HepG2 (cell line): ENCODE data around the gene RABL2B. TPM values are rescaled to one million over a fixed set of nuclear protein-coding genes. Genes with fewer than 3 reads are reported as not detected.

Experiments used
- ATAC-seq: fragments of 200-7000 bp; cut with Tn5 transposase; 3 replicates; pipeline ENCODE4 v1.9.1; 2020; ENCODE audit warnings: mild to moderate bottlenecking, moderate library complexity
- BruUV-seq: library from RNA; stranded (reverse); fragments of 400-500 nt; replicated peaks from 2 replicates; lab custom pipeline; 2021; lab: Mats Ljungman, UMichigan
- CTCF ChIA-PET: fragments of 300-600 bp; formaldehyde crosslinking; extraction: SDS; loops from one replicate; lab custom pipeline; 2021; ENCODE audit warnings: low total read pairs, inconsistent platforms, low intra/inter-chr PET ratio; lab: Yijun Ruan, JAX
- POLR2A ChIA-PET: fragments of 350-600 bp; sonication (Branson Sonifier 250); formaldehyde crosslinking; loops from one replicate; lab custom pipeline; 2020; ENCODE audit warnings: antibody characterized with exemption, inconsistent platforms; lab: Yijun Ruan, JAX
- DNase-seq: peaks from one replicate; pipeline ENCODE4 v3.0.0-alpha.2; 2015; ENCODE audit warnings: low spot score
- FAIRE-seq: peaks from 3 replicates; lab custom pipeline; 2011; peaks lifted over from hg19 to GRCh38; lab: Jason Lieb, UNC
- H2AFZ ChIP-seq: one replicate; pipeline ENCODE4 v1.6.1; 2011; ENCODE audit warnings: low read length, inconsistent platforms
- H3K27ac ChIP-seq: fragments of 300-600 bp; 3 replicates; pipeline ENCODE4 v1.8.0; 2011; ENCODE audit warnings: mixed run types, mild to moderate bottlenecking, mixed read lengths, low read length, inconsistent platforms; ENCODE audit not compliant: insufficient read depth; ENCODE audit errors: extremely low read length
- H3K27me3 ChIP-seq, 2 experiments: fragments of 200-600 bp in 1 of 2; 2 replicates in 1 of 2; 3 replicates in 1 of 2; pipeline versions ENCODE4 v1.6.0 to v1.8.0; 2011; ENCODE audit warnings: low read length in 2 of 2, mild to moderate bottlenecking in 2 of 2, moderate library complexity in 2 of 2, inconsistent platforms in 1 of 2; ENCODE audit not compliant: insufficient read depth in 2 of 2, control insufficient read depth in 1 of 2
- H3K36me3 ChIP-seq, 2 experiments: fragments of 200-600 bp in 1 of 2; replicated peaks in 1 of 2; 2 replicates in 1 of 2; 3 replicates in 1 of 2; pipeline versions ENCODE4 v1.5.1 to v1.8.0; 2011; ENCODE audit warnings: low read length in 2 of 2, inconsistent platforms in 1 of 2; ENCODE audit not compliant: insufficient read depth in 2 of 2, control insufficient read depth in 1 of 2
- H3K4me1 ChIP-seq: 2 replicates; pipeline ENCODE4 v1.5.1; 2012; ENCODE audit warnings: low read length, inconsistent platforms; ENCODE audit not compliant: insufficient read depth
- H3K4me2 ChIP-seq: 2 replicates; pipeline ENCODE4 v1.6.0; 2011; ENCODE audit warnings: low read depth, low read length, inconsistent platforms
- H3K4me3 ChIP-seq, 3 experiments: fragments of 200-600 bp in 1 of 3; sonication (generic), shearing (Covaris generic) in 1 of 3; replicated peaks in 1 of 3; 2 replicates each; pipeline ENCODE4 v1.5.1; 2011 to 2016; ENCODE audit warnings: low read length in 3 of 3, inconsistent platforms in 2 of 3, low read depth in 2 of 3, mild to moderate bottlenecking in 2 of 3, control low read depth in 1 of 3, mixed read lengths in 1 of 3; ENCODE audit not compliant: insufficient read depth in 1 of 3
- H3K79me2 ChIP-seq: one replicate; pipeline ENCODE4 v1.6.1; 2011; ENCODE audit warnings: low read length, inconsistent platforms; ENCODE audit not compliant: insufficient read depth
- H3K9ac ChIP-seq: 2 replicates; pipeline ENCODE4 v1.6.0; 2011; ENCODE audit warnings: mild to moderate bottlenecking, low read depth, low read length, inconsistent platforms; ENCODE audit not compliant: insufficient read depth
- H3K9me3 ChIP-seq: 2 replicates; pipeline ENCODE4 v1.5.1; 2012; ENCODE audit warnings: mild to moderate bottlenecking, low read length
- H4K20me1 ChIP-seq: 2 replicates; pipeline ENCODE4 v1.6.0; 2011; ENCODE audit warnings: inconsistent platforms, mild to moderate bottlenecking, low read length, moderate library complexity; ENCODE audit not compliant: insufficient read depth
- GPN1 ChIP-seq: sonication (generic); formaldehyde crosslinking; IDR thresholded peaks from 2 replicates; pipeline ENCODE4 v1.5.1; 2020; ENCODE audit warnings: missing genetic modification reagents, borderline replicate concordance
- KDM2A ChIP-seq: sonication (generic); formaldehyde crosslinking; IDR thresholded peaks from 2 replicates; pipeline ENCODE4 v1.4.0; 2020; ENCODE audit warnings: low read depth, missing genetic modification reagents, borderline replicate concordance
- MATR3 ChIP-seq: sonication (generic); formaldehyde crosslinking; IDR thresholded peaks from 2 replicates; pipeline ENCODE4 v1.4.0; 2020; ENCODE audit warnings: missing genetic modification reagents
- NFRKB ChIP-seq: fragments of 450-650 bp; IDR thresholded peaks from 2 replicates; pipeline ENCODE4 v1.6.1; 2017
- ZNF274 ChIP-seq: sonication (generic); formaldehyde crosslinking; IDR thresholded peaks from 2 replicates; pipeline ENCODE4 v1.5.1; 2020; ENCODE audit warnings: mild to moderate bottlenecking, missing genetic modification reagents
- ZNF75D ChIP-seq: sonication (generic); formaldehyde crosslinking; IDR thresholded peaks from 2 replicates; pipeline ENCODE4 v1.8.1; 2023; ENCODE audit warnings: missing genetic modification reagents, mild to moderate bottlenecking, borderline replicate concordance
- WGBS: methylation state at CpG from one replicate; pipeline ENCODE4 v1.1.6; 2017; ENCODE audit warnings: low lambda C conversion rate; 5-methylcytosine and 5-hydroxymethylcytosine counted together
- in situ Hi-C: cut with HindIII; loops from 2 replicates; pipeline ENCODE4 v1.10.0; 2017; ENCODE audit warnings: low pct_unique_long_range_greater_than_20kb; ENCODE audit not compliant: extremely low pct_ligation_motif_present
- intact Hi-C: fragments of 100-400 bp; cut with micrococcal nuclease; formaldehyde crosslinking; loops from one replicate; pipeline ENCODE4 v1.10.0; 2022; ENCODE audit not compliant: unreplicated experiment
- polyA plus RNA-seq, 8 experiments: library from polyadenylated mRNA; depleted of rRNA in 3 of 8; stranded (reverse) in 7 of 8; unstranded in 1 of 8; fragments of >200 nt; fragmentation: Illumina TruSeq in 4 of 8; extraction: Trizol in 4 of 8; gene quantifications; 2 replicates each; pipeline versions ENCODE4 v1.2.1 to v1.2.3, GENCODE V29; 2011 to 2016; ENCODE audit warnings: low read depth in 4 of 8, missing spikeins in 1 of 8, mixed read lengths in 1 of 8; ENCODE audit not compliant: insufficient read depth in 1 of 8
- total RNA-seq, 5 experiments: library from RNA; depleted of rRNA; stranded (reverse); fragments of >200 nt; fragmentation: Illumina TruSeq; extraction: Trizol; gene quantifications; 2 replicates each; pipeline ENCODE4 v1.2.3, GENCODE V29; 2016; ENCODE audit warnings: low read depth in 1 of 5
- TF ChIP-seq, protein P1 (sequence below): sonication (generic); formaldehyde crosslinking; IDR thresholded peaks from 2 replicates; pipeline ENCODE4 v1.4.0; 2020; ENCODE audit warnings: missing genetic modification reagents
- TF ChIP-seq, protein P2 (sequence below): sonication (generic); formaldehyde crosslinking; IDR thresholded peaks from 2 replicates; pipeline ENCODE4 v1.8.0; 2022; ENCODE audit warnings: missing genetic modification reagents, mild to moderate bottlenecking, borderline replicate concordance
- TF ChIP-seq, protein P3 (sequence below): sonication (generic); formaldehyde crosslinking; IDR thresholded peaks from 2 replicates; pipeline ENCODE4 v1.4.0; 2020; ENCODE audit warnings: missing genetic modification reagents
- TF ChIP-seq, protein P4 (sequence below): sonication (generic); formaldehyde crosslinking; IDR thresholded peaks from 2 replicates; pipeline ENCODE4 v1.4.0; 2020; ENCODE audit warnings: missing genetic modification reagents

Gene RABL2B
- total and polyA plus RNA-seq, 2 of the 13 experiments (the other 11 are each of a cell fraction or from before 2014, with no cell fraction given), result 8.0 to 27.9 TPM

DNA sequence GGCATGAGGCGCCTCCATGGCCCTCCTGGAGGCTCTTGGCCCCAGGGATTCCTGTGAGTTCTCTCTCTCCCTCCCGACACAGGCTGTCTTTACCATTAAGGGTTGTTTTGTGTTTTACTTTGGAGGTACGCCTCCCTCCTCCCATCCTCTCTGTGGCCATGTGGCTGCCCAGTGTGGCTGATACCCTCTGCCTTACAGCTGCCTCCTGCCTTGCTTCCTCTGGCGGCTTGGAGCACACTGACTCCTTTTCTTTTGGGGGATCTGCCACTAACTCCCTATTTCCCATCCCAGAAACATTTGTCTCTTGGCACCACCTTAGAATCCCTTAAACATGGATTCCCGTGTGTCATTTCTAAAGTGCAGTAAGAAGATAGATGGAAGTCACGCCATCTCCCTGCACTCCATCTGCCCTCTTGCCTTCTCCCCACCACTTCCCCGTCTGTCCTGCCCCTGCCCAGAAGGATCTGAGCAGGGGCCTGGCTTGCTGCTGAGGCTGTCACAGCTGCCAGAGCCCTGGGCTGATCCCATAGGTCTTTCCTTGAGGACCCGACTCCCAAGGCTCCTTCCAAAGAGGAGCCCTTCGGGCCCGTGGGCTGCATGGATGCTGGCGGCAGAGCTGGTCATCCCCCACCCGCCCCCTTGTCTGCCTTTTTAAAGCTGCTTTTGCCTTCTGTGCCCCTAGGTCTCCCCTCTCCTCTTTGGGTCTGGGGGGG lies 60.6 kb downstream of the RABL2B start:
- Histone ChIP-seq H4K20me1 (no peaks in the 10 kb centered on the region; the same call in 1 of the 2 replicates), H3K9ac (no peak overlapping the region), H3K4me2 (no peak overlapping the region), H3K4me1 (peaks cover 10% of the 10 kb centered on the region; the same call in 1 of the 2 replicates), H3K9me3 (no peaks in the 10 kb centered on the region), H3K36me3 (peaks cover 17 to 38% of the 10 kb centered on the region in 2 experiments), H3K27ac (no peak overlapping the region), H3K4me3 (no peak overlapping the region), H2AFZ (no peak overlapping the region), H3K79me2 (no peaks in the 10 kb centered on the region), H3K27me3 (no peaks in the 10 kb centered on the region)
- ChIA-PET POLR2A (no interaction called here), CTCF (no interaction called here)
- in situ Hi-C loops (no loop called here), intact Hi-C loops (no loop called here)
- DNase-seq (no peak), FAIRE-seq (no peak), ATAC-seq (no peak)
- TF ChIP-seq, protein P1, sequence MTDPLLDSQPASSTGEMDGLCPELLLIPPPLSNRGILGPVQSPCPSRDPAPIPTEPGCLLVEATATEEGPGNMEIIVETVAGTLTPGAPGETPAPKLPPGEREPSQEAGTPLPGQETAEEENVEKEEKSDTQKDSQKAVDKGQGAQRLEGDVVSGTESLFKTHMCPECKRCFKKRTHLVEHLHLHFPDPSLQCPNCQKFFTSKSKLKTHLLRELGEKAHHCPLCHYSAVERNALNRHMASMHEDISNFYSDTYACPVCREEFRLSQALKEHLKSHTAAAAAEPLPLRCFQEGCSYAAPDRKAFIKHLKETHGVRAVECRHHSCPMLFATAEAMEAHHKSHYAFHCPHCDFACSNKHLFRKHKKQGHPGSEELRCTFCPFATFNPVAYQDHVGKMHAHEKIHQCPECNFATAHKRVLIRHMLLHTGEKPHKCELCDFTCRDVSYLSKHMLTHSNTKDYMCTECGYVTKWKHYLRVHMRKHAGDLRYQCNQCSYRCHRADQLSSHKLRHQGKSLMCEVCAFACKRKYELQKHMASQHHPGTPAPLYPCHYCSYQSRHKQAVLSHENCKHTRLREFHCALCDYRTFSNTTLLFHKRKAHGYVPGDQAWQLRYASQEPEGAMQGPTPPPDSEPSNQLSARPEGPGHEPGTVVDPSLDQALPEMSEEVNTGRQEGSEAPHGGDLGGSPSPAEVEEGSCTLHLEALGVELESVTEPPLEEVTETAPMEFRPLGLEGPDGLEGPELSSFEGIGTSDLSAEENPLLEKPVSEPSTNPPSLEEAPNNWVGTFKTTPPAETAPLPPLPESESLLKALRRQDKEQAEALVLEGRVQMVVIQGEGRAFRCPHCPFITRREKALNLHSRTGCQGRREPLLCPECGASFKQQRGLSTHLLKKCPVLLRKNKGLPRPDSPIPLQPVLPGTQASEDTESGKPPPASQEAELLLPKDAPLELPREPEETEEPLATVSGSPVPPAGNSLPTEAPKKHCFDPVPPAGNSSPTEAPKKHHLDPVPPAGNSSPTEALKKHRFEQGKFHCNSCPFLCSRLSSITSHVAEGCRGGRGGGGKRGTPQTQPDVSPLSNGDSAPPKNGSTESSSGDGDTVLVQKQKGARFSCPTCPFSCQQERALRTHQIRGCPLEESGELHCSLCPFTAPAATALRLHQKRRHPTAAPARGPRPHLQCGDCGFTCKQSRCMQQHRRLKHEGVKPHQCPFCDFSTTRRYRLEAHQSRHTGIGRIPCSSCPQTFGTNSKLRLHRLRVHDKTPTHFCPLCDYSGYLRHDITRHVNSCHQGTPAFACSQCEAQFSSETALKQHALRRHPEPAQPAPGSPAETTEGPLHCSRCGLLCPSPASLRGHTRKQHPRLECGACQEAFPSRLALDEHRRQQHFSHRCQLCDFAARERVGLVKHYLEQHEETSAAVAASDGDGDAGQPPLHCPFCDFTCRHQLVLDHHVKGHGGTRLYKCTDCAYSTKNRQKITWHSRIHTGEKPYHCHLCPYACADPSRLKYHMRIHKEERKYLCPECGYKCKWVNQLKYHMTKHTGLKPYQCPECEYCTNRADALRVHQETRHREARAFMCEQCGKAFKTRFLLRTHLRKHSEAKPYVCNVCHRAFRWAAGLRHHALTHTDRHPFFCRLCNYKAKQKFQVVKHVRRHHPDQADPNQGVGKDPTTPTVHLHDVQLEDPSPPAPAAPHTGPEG (CRISPR knock-in tag), result no peak
- TF ChIP-seq, protein P2, sequence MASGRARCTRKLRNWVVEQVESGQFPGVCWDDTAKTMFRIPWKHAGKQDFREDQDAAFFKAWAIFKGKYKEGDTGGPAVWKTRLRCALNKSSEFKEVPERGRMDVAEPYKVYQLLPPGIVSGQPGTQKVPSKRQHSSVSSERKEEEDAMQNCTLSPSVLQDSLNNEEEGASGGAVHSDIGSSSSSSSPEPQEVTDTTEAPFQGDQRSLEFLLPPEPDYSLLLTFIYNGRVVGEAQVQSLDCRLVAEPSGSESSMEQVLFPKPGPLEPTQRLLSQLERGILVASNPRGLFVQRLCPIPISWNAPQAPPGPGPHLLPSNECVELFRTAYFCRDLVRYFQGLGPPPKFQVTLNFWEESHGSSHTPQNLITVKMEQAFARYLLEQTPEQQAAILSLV (CRISPR knock-in tag), result no peak
- TF ChIP-seq GPN1 (no peak), ZNF274 (CRISPR knock-in tag) (no peak), ZNF75D (CRISPR knock-in tag) (no peak), MATR3 (CRISPR knock-in tag) (no peak), NFRKB (no peak), KDM2A (CRISPR knock-in tag) (no peak)
- TF ChIP-seq, protein P3, sequence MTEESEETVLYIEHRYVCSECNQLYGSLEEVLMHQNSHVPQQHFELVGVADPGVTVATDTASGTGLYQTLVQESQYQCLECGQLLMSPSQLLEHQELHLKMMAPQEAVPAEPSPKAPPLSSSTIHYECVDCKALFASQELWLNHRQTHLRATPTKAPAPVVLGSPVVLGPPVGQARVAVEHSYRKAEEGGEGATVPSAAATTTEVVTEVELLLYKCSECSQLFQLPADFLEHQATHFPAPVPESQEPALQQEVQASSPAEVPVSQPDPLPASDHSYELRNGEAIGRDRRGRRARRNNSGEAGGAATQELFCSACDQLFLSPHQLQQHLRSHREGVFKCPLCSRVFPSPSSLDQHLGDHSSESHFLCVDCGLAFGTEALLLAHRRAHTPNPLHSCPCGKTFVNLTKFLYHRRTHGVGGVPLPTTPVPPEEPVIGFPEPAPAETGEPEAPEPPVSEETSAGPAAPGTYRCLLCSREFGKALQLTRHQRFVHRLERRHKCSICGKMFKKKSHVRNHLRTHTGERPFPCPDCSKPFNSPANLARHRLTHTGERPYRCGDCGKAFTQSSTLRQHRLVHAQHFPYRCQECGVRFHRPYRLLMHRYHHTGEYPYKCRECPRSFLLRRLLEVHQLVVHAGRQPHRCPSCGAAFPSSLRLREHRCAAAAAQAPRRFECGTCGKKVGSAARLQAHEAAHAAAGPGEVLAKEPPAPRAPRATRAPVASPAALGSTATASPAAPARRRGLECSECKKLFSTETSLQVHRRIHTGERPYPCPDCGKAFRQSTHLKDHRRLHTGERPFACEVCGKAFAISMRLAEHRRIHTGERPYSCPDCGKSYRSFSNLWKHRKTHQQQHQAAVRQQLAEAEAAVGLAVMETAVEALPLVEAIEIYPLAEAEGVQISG (CRISPR knock-in tag), result no peak
- TF ChIP-seq, protein P4, sequence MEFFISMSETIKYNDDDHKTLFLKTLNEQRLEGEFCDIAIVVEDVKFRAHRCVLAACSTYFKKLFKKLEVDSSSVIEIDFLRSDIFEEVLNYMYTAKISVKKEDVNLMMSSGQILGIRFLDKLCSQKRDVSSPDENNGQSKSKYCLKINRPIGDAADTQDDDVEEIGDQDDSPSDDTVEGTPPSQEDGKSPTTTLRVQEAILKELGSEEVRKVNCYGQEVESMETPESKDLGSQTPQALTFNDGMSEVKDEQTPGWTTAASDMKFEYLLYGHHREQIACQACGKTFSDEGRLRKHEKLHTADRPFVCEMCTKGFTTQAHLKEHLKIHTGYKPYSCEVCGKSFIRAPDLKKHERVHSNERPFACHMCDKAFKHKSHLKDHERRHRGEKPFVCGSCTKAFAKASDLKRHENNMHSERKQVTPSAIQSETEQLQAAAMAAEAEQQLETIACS, result no peak
- WGBS, result 98% methylated on average over 12 of the region's 12 CpGs
- no TSS peak for BruUV-seq
